NOMO-1 treated with dmso at 0.1 percent for 144 hours (cell line): ENCODE results near the gene CTSD.
A peak's percentile ranks its signal among the peaks of the same experiment; 100 is the strongest.

ENCODE experiments used
- DNase-seq: peaks from one replicate; lab custom pipeline; 2025; ENCODE audit not compliant: unreplicated experiment; lab: John Stamatoyannopoulos, UW

CTSD gene

DNA sequence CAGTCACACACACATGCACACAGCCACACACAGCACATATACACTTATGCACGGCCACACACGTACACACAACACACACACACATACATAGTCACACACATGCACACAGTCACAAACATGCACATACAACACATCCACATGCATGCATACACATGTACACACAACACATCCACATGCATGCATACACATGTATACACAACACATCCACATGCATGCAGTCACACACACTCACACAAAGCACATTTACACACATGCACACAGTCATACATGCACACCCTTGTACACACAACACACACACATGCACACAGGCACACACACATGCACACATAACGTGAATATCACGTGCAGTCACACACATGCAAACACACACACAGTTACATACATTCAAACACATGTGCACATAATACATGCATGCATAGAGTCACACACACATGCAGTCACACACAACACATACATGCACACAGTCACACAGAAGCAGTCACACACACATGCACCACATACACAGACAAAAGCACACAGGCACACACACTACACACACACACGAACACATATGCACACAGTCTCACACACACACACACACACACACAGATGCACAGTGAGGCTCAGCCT lies 32.2 kb downstream of the CTSD start:
- no peak for DNase-seq

DNA sequence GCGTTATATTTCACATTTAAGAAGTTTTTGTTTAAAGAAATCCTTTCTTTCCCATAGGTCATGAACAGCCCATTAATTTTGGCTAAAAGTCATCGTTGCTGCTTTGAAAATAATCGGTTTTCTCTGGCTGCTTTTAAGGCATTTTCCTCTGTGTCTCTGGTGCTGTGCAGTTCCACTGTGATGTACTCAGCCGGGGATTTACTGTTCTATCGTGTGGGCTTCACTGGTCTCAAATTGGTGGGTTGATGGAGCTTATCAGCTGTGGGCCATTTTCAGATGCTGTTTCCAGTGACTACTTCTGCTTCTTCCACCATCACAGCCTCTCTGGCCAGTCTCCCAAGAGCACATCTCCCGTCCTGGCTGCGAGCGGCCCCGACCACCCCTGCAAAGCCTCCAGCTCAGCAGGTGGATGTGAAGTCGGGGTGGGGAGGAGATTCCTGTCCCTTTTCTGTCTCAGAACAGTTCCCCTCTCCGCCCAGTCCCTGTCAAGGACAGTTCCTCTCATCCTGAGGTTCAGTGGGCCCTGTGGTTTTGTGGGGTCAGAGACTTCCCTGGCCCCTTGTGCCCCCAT lies 33.6 kb downstream of the CTSD start:
- no peak for DNase-seq

DNA sequence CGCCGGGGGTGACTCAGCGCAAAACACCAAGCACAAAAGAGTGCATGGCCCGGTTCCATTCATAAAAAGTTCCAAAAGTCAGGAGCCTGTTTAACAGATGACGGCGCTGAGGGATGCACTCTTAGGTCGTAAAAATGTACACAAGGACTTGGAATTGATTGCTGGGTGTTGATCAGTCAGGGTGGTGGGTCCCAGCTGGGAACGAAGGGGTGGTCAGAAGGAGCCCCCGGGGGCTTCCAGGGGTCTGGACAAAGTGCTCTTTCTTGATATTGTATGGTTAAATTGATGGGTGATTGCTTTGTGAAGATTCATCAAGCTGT lies 34.1 kb downstream of the CTSD start:
- DNase-seq = no peak

GRCh38 chr11:1728931-1729691 lies 34.6 kb downstream of the CTSD start:
- no peak for DNase-seq

- no peak for DNase-seq
These were observed 35.4 kb downstream of the CTSD start for GRCh38 chr11:1728301-1728700.

GRCh38 chr11:1727861-1728260 lies 35.9 kb downstream of the CTSD start:
- no peak for DNase-seq

DNA sequence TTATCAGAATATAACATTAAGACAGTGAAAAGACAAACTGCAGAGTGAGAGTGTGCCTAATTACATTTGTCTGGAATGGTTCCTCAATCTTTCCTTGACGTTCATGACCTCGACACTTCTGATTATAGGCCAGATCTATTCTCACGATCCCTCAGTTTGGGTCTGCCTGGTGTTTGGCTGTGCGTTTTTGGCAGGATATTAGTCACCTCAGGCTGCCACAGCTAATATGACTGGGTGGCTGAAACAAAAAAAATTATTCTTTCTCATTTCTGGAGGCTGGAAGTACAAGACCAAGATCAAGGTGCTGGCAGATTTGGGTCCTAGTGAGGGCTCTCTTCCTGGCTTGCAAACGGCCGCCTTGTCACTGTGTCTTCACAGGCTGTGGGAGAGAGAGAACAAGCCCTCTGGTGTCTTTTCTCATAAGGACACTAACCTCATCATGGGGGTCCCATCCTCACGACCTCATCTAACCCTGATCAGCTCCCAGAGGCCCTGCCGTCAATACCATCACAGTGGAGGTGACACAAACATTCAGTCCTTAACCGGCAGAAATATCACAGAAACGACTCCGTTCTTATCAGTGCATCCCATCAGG lies 36.5 kb downstream of the CTSD start:
- no peak for DNase-seq

GRCh38 chr11:1719781-1720180 lies 43.9 kb downstream of the CTSD start:
- no peak for DNase-seq

- DNase-seq = no peak
These were observed 45.4 kb downstream of the CTSD start for GRCh38 chr11:1718326-1718725.

GRCh38 chr11:1717745-1718144 lies 46.0 kb downstream of the CTSD start:
- DNase-seq = no peak

- no peak for DNase-seq
These were observed 48.5 kb downstream of the CTSD start for GRCh38 chr11:1714908-1715885.

DNA sequence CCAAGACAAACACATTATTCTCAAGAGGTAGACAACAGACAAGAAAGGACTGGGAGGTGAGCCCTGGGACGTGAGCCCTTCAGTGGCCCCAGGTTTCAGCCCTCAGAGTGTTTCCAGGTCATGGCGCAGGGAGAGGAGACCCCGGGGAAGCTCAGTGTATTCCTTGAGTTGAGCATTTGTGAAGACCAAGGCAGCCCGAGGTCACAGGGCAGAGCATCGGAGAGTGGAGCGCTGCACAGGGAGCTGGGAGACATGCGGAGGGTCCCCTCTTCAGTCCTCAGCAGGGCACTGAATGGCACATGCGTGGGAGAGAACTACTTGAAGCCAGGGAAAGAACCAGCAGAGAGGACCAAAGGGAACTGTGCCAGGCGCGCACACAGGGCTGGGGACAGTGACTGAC lies 55.0 kb downstream of the CTSD start:
- DNase-seq = no peak

GRCh38 chr11:1707751-1708150 lies 56.0 kb downstream of the CTSD start:
- no peak for DNase-seq

GRCh38 chr11:1706634-1707400 lies 56.9 kb downstream of the CTSD start:
- peak; percentile 22 for DNase-seq

GRCh38 chr11:1705126-1706052 lies 58.3 kb downstream of the CTSD start:
- no peak for DNase-seq

GRCh38 chr11:1703146-1703545 lies 60.6 kb downstream of the CTSD start:
- no peak for DNase-seq
